Liver (tissue), 9 donors: Measurements from ENCODE around the gene RNF5. TPM values are rescaled to one million over a fixed set of nuclear protein-coding genes. Genes with fewer than 3 reads are reported as not detected.
"Not testable (repeated sequence)": the region's sequence is repeated elsewhere in the genome, so short reads cannot be mapped to it uniquely, and the experiment has no call there.

ENCODE experiments used
- DNase-seq: peaks from one replicate; pipeline ENCODE4 v3.0.0-alpha.2; 2017; ENCODE audit warnings: low spot score
- H3K27ac ChIP-seq, 2 donors: one replicate each; pipeline ENCODE4 v1.7.0; 2013; ENCODE audit warnings: inconsistent platforms in 2 of 2, low read length in 2 of 2, control low read depth in 1 of 2, low read depth in 1 of 2, mild to moderate bottlenecking in 1 of 2
- H3K27me3 ChIP-seq, 4 donors: one replicate each; pipeline versions ENCODE4 v1.6.1 to v1.7.0; 2013; ENCODE audit warnings: low read length in 3 of 4, inconsistent platforms in 1 of 4, mild to moderate bottlenecking in 1 of 4, moderate library complexity in 1 of 4; ENCODE audit not compliant: control insufficient read depth in 4 of 4, insufficient read depth in 4 of 4
- H3K36me3 ChIP-seq, 4 donors: one replicate each; pipeline versions ENCODE4 v1.6.1 to v1.7.0; 2013; ENCODE audit warnings: low read length in 3 of 4, mild to moderate bottlenecking in 3 of 4, low read depth in 1 of 4, moderate library complexity in 1 of 4; ENCODE audit not compliant: control insufficient read depth in 4 of 4, insufficient read depth in 3 of 4
- H3K4me1 ChIP-seq, 4 donors: one replicate each; pipeline versions ENCODE4 v1.6.1 to v1.7.0; 2013; ENCODE audit warnings: low read length in 3 of 4, mild to moderate bottlenecking in 3 of 4, moderate library complexity in 1 of 4; ENCODE audit not compliant: control insufficient read depth in 4 of 4, insufficient read depth in 4 of 4
- H3K4me3 ChIP-seq, 3 donors: one replicate each; pipeline versions ENCODE4 v1.6.1 to v1.7.0; 2013; ENCODE audit warnings: low read length in 3 of 3, control low read depth in 1 of 3, low read depth in 1 of 3, mild to moderate bottlenecking in 1 of 3
- H3K9ac ChIP-seq, 2 donors: one replicate each; pipeline ENCODE4 v1.7.0; 2013; ENCODE audit warnings: low read length in 2 of 2, mild to moderate bottlenecking in 2 of 2, moderate library complexity in 2 of 2, control low read depth in 1 of 2, low read depth in 1 of 2
- H3K9me3 ChIP-seq, 4 donors: one replicate each; pipeline versions ENCODE4 v1.6.1 to v1.7.0; 2013; ENCODE audit warnings: low read length in 3 of 4; ENCODE audit not compliant: control insufficient read depth in 4 of 4
- FOXA1 ChIP-seq: IDR thresholded peaks from 2 replicates; pipeline ENCODE4 v1.6.1; 2016; ENCODE audit warnings: antibody characterized with exemption
- HNF4A ChIP-seq, 2 donors: conservative IDR thresholded peaks; 2 replicates each; pipeline ENCODE4 v1.6.1; 2016; ENCODE audit warnings: antibody characterized with exemption in 2 of 2, mild to moderate bottlenecking in 2 of 2
- HNF4G ChIP-seq: IDR thresholded peaks from 2 replicates; pipeline ENCODE4 v1.6.1; 2016; ENCODE audit warnings: antibody characterized with exemption
- RAD21 ChIP-seq, 2 donors: IDR thresholded peaks; 2 replicates each; pipeline ENCODE4 v1.6.1; 2016; ENCODE audit warnings: antibody characterized with exemption in 2 of 2, mild to moderate bottlenecking in 2 of 2
- RXRA ChIP-seq, 2 donors: IDR thresholded peaks; 2 replicates each; pipeline ENCODE4 v1.6.1; 2017 to 2018; ENCODE audit warnings: antibody characterized with exemption in 2 of 2, mild to moderate bottlenecking in 1 of 2
- SP1 ChIP-seq: IDR thresholded peaks from 2 replicates; pipeline ENCODE4 v1.6.1; 2018; ENCODE audit warnings: antibody characterized with exemption, mild to moderate bottlenecking
- TAF1 ChIP-seq: conservative IDR thresholded peaks from 2 replicates; pipeline ENCODE4 v1.6.1; 2016; ENCODE audit warnings: antibody characterized with exemption, mild to moderate bottlenecking
- YY1 ChIP-seq: IDR thresholded peaks from 2 replicates; pipeline ENCODE4 v1.6.1; 2016; ENCODE audit warnings: antibody characterized with exemption, mild to moderate bottlenecking
- WGBS: extraction: QIAGEN DNeasy Blood & Tissue Kit; methylation state at CpG from one replicate; pipeline ENCODE4 v1.1.7; 2013; 5-methylcytosine and 5-hydroxymethylcytosine counted together
- polyA plus RNA-seq, 2 donors: library from polyadenylated mRNA; stranded (reverse) in 1 of 2; unstranded in 1 of 2; fragments of 200-250 nt in 1 of 2; fragments of >200 nt in 1 of 2; fragmentation: Nextera tagmentation in 1 of 2; extraction: Ambion mirVana in 1 of 2; gene quantifications; one replicate each; pipeline versions ENCODE4 v1.2.1 to v1.2.3, GENCODE V29; 2013 to 2015
- total RNA-seq, 2 donors: library from RNA; depleted of rRNA; stranded (reverse); fragments of >200 nt; gene quantifications; one replicate each; pipeline ENCODE4 v1.2.3, GENCODE V29; 2014
- TF ChIP-seq, protein P1 (sequence below): IDR thresholded peaks from 2 replicates; pipeline ENCODE4 v1.6.1; 2016; ENCODE audit warnings: antibody characterized with exemption
- TF ChIP-seq, protein P2 (sequence below): IDR thresholded peaks from 2 replicates; pipeline ENCODE4 v1.6.1; 2016; ENCODE audit warnings: antibody characterized with exemption, mild to moderate bottlenecking
- donor health status: healthy.
- donor health status: healthy.
- donor health status: healthy.
- donor health status: healthy.
- donor health status: healthy.

The RNF5 gene
- total and polyA plus RNA-seq, 4 donors: 51.5 to 85.9 (median 61.0) TPM

DNA sequence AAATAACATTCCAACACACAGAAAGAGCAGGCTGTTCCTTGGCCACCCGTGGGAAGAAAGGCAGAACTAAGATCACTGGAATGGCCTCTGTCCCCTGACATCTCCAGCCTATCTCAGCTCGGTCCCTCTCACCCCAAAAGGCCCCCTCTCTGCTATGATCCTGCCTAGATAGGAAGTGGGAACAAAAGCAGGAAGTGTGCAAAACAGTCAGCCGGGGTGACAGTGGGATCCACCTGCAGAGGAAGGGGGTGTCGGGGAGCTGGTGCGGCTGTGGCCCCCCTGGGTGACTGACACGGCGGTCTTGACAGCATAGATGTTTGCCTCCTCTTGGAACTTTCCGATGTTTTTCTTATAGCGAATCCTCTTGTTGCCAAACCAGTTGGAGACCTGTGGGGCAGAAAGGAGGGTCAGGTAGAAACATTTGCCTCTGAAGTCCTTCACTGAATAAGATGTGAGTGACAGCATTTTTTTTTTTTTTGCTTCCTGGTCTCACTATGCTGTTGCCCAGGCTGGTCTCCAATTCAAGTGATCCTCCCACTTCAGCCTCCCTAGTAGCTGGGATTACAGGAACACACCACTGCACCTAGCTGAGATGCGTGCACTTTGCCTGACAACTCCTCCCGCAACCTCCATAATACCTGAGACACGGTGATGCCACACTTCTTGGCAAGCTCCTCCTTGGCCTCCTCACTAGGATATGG lies 9.0 kb downstream of the RNF5 start (continued):
- TF ChIP-seq, protein P1, sequence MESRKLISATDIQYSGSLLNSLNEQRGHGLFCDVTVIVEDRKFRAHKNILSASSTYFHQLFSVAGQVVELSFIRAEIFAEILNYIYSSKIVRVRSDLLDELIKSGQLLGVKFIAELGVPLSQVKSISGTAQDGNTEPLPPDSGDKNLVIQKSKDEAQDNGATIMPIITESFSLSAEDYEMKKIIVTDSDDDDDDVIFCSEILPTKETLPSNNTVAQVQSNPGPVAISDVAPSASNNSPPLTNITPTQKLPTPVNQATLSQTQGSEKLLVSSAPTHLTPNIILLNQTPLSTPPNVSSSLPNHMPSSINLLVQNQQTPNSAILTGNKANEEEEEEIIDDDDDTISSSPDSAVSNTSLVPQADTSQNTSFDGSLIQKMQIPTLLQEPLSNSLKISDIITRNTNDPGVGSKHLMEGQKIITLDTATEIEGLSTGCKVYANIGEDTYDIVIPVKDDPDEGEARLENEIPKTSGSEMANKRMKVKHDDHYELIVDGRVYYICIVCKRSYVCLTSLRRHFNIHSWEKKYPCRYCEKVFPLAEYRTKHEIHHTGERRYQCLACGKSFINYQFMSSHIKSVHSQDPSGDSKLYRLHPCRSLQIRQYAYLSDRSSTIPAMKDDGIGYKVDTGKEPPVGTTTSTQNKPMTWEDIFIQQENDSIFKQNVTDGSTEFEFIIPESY: no peak
- TF ChIP-seq HNF4A (conservative IDR thresholded peaks at IDR 0.05): no peak
- TF ChIP-seq, protein P2, sequence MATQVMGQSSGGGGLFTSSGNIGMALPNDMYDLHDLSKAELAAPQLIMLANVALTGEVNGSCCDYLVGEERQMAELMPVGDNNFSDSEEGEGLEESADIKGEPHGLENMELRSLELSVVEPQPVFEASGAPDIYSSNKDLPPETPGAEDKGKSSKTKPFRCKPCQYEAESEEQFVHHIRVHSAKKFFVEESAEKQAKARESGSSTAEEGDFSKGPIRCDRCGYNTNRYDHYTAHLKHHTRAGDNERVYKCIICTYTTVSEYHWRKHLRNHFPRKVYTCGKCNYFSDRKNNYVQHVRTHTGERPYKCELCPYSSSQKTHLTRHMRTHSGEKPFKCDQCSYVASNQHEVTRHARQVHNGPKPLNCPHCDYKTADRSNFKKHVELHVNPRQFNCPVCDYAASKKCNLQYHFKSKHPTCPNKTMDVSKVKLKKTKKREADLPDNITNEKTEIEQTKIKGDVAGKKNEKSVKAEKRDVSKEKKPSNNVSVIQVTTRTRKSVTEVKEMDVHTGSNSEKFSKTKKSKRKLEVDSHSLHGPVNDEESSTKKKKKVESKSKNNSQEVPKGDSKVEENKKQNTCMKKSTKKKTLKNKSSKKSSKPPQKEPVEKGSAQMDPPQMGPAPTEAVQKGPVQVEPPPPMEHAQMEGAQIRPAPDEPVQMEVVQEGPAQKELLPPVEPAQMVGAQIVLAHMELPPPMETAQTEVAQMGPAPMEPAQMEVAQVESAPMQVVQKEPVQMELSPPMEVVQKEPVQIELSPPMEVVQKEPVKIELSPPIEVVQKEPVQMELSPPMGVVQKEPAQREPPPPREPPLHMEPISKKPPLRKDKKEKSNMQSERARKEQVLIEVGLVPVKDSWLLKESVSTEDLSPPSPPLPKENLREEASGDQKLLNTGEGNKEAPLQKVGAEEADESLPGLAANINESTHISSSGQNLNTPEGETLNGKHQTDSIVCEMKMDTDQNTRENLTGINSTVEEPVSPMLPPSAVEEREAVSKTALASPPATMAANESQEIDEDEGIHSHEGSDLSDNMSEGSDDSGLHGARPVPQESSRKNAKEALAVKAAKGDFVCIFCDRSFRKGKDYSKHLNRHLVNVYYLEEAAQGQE: no peak
- no peak for TF ChIP-seq RXRA (IDR thresholded peaks at IDR 0.05)
- no peak for TF ChIP-seq HNF4G
- no peak for TF ChIP-seq TAF1
- TF ChIP-seq RAD21 (IDR thresholded peaks at IDR 0.05): no peak

DNA sequence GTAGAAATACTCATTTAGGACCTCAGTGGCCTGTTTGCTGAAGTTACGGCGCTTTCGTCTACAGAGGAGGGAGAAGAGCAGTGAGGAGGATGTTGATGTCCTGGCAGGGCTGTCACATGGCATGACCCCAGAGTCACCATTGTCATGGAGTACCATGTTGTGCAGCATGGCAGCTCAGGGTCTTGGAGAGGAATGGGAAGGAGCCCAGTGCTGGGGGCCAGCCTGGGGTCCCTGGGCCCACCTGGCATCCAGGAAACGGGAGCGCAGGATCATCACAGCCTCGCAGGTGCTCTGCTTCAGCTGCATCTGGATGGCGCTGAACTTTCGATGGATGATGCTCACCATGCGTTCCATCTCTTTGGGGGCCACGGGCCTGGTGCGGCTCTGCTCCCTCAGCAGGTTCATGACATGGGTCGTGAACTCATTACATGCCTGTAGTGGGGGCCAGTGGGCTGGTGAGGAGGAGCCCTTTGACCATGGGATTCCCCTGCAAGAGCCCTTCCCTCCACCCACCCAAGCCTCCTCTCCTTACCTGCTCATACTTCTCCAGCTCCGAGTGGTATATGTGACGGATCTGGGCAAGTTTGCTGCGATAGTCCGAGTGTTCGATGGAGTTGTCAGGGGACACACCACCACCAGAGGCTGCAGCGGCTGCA lies 9.6 kb downstream of the RNF5 start:
- H3K36me3 ChIP-seq: peaks cover 0 to 23% (median 12%) of the 10 kb centered on the region in 4 donors
- not testable (repeated sequence) for H3K9ac ChIP-seq, H3K4me3 ChIP-seq, H3K9me3 ChIP-seq, H3K27ac ChIP-seq, DNase-seq, H3K27me3 ChIP-seq
- H3K4me1 ChIP-seq: peaks cover 7 to 27% (median 16%) of the 10 kb centered on the region in 4 donors
- WGBS: 87% methylated on average over 18 of the region's 18 CpGs

DNA sequence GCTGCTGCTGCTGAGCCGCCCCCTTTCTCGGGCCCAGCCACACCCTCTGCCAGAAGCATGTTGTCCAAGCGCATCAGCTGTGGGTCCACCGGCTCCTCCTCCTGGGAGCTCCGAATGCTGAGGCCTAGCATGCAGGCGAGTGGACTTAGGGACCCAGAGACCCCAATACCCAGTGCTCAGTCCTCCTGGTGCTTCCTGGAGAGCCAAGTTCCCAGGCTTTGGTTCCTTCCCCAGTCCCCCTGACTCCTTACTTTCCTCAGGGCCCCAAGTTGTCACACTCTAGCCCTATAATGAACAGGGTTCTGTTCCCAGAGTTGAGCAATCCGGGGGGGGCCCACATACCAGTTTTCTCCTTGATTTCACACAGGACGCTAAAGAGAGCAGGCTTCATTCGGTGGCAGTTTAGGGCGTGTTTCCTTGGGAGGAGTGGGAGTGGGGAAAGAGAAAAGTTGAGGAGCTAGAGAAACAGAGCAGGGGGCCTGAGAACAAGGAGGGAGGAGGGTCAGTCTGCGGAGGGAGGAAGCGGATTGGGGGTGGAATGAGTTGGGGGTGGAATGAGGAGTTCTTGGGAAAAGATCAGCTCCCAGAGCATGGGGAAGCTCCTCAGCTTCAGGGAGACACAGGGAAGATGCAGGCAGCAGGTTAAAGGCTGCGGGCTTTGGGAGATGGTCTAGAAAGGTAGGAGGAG lies 10.3 kb downstream of the RNF5 start:
- peaks cover 7 to 27% (median 16%) of the 10 kb centered on the region in 4 donors for H3K4me1 ChIP-seq
- DNase-seq: no peak

More for the DNA sequence above, 10.3 kb downstream of the RNF5 start:
- TF ChIP-seq, protein P1: no peak
- TF ChIP-seq FOXA1 (no peak), YY1 (no peak), SP1 (no peak), HNF4G (no peak), RAD21 (IDR thresholded peaks at IDR 0.05) (no peak)
- WGBS: 58% methylated on average over 13 of the region's 13 CpGs
- Histone ChIP-seq H3K4me3 (peak overlapping the region; percentile 63 to 72 (median 72)), H3K27ac (peak overlapping the region; percentile 75 to 97), H3K9ac (peak overlapping the region; percentile 88), H3K36me3 (peaks cover 0 to 18% (median 8%) of the 10 kb centered on the region in 4 donors), H3K9me3 (no peaks in the 10 kb centered on the region), H3K27me3 (no peaks in the 10 kb centered on the region)
